Spleen (tissue), 13 donors: Measurements from ENCODE around the gene MUC20. TPM values are rescaled to one million over a fixed set of nuclear protein-coding genes. Genes with fewer than 3 reads are reported as not detected.
"Not testable (repeated sequence)": the region's sequence is repeated elsewhere in the genome, so short reads cannot be mapped to it uniquely, and the experiment has no call there.

Source experiments
- DNase-seq: peaks from one replicate; pipeline ENCODE4 v3.0.0-alpha.2; 2020
- H3K27ac ChIP-seq, 8 donors: fragments of 200-600 bp; sonication (generic) in 7 of 8; 1 replicate in 4 of 8; 2 replicates in 4 of 8; pipeline versions ENCODE4 v1.5.0 to v1.8.0; 2016 to 2021; ENCODE audit warnings: inconsistent platforms in 4 of 8, mild to moderate bottlenecking in 4 of 8, moderate library complexity in 1 of 8
- H3K27me3 ChIP-seq, 7 donors: fragments of 200-600 bp; sonication (generic) in 6 of 7; replicated peaks in 1 of 7; 1 replicate in 4 of 7; 2 replicates in 3 of 7; pipeline versions ENCODE4 v1.5.0 to v1.8.0; 2016 to 2021; ENCODE audit warnings: inconsistent platforms in 3 of 7, mild to moderate bottlenecking in 1 of 7
- H3K36me3 ChIP-seq, 6 donors: fragments of 200-600 bp; sonication (generic) in 5 of 6; 1 replicate in 4 of 6; 2 replicates in 2 of 6; pipeline versions ENCODE4 v1.5.0 to v1.8.0; 2016 to 2021; ENCODE audit warnings: inconsistent platforms in 2 of 6
- H3K4me1 ChIP-seq, 6 donors: fragments of 200-600 bp; sonication (generic) in 5 of 6; 1 replicate in 3 of 6; 2 replicates in 3 of 6; pipeline versions ENCODE4 v1.5.0 to v1.8.0; 2016 to 2021; ENCODE audit warnings: inconsistent platforms in 3 of 6
- H3K4me3 ChIP-seq, 8 donors: fragments of 200-600 bp; sonication (generic) in 7 of 8; 1 replicate in 4 of 8; 2 replicates in 4 of 8; pipeline versions ENCODE4 v1.5.0 to v1.8.0; 2016 to 2021; ENCODE audit warnings: inconsistent platforms in 4 of 8, mild to moderate bottlenecking in 4 of 8, moderate library complexity in 2 of 8
- H3K9me3 ChIP-seq, 8 donors: fragments of 200-600 bp; sonication (generic) in 7 of 8; 1 replicate in 4 of 8; 2 replicates in 4 of 8; pipeline versions ENCODE4 v1.5.0 to v1.8.0; 2016 to 2021; ENCODE audit warnings: inconsistent platforms in 4 of 8
- WGBS, 5 donors: extraction: QIAGEN DNeasy Blood & Tissue Kit in 3 of 5; methylation state at CpG; one replicate each; pipeline versions ENCODE4 v1.1.5 to v1.1.7; 2013 to 2018; 5-methylcytosine and 5-hydroxymethylcytosine counted together
- intact Hi-C: fragments of 100-400 bp; cut with DNase I; formaldehyde crosslinking; loops from one replicate; pipeline ENCODE4 v1.15.0; 2023; ENCODE audit warnings: low total_unique reads
- long read RNA-seq, 2 donors: transcript quantifications; one replicate each; lab custom pipeline, GENCODE V29; 2026
- polyA plus RNA-seq, 3 donors: library from polyadenylated mRNA; stranded (reverse); fragments of 200-250 nt; gene quantifications; one replicate each; pipeline ENCODE4 v1.2.1, GENCODE V29; 2013
- total RNA-seq, 7 donors: library from RNA; depleted of rRNA in 3 of 7; stranded (reverse); fragments of >200 nt in 3 of 7; fragmentation: NEBNext Ultra II Directional in 4 of 7; extraction: Animal tissue kit (Norgen Biotek cat#: 25700) in 4 of 7; gene quantifications; one replicate each; pipeline versions ENCODE4 v1.1.0 to v1.2.1, GENCODE V29; 2016 to 2021
- donor health status: healthy with polysubstance abuse.
- donor health status: DM: no; HTN: no; CAD: no; lungs with moderate emphysema.
- donor health status: DM: no; HTN: no; CAD: no.
- donor health status: Bipolar disorder and iron deficiency.
- donor health status: healthy.
- donor health status: DM: no; HTN: no; CAD: no.
- donor health status: DM: yes; HTN: yes; CAD: no.

The MUC20 gene
- 10 to 100 TPM in 1 of 7 donors, 1 to 10 TPM in 6; 1.8 to 13.6 (median 3.2) TPM for total RNA-seq
- 1 to 10 TPM in 2 of 3 donors, under 1 TPM in 1; 0.38 to 5.4 (median 3.3) TPM for polyA plus RNA-seq
- long read RNA-seq, donor 1, partial matches to known transcripts = 0 of 1 reads
- long read RNA-seq, donor 1, other reads (novel, unspliced or antisense) = 0 of 1 reads
- long read RNA-seq, donor 2, partial matches to known transcripts = 0 of 1 reads
- long read RNA-seq, donor 2, other reads (novel, unspliced or antisense) = 0 of 1 reads

- H3K36me3 ChIP-seq, intact Hi-C loops, H3K4me3 ChIP-seq, H3K4me1 ChIP-seq, H3K27ac ChIP-seq, H3K9me3 ChIP-seq, DNase-seq, H3K27me3 ChIP-seq: not testable (repeated sequence)
- WGBS, 5 donors = 56 to 75% (median 72%) methylated on average over 5 to 14 of the region's 16 CpGs
Measured at GRCh38 chr3:195720831-195721506, at the start of gene MUC20. Gene MUC20, plus strand, starts transcription at chr3:195720978. Its CDS starts 30 bp downstream, at chr3:195721008.

DNA sequence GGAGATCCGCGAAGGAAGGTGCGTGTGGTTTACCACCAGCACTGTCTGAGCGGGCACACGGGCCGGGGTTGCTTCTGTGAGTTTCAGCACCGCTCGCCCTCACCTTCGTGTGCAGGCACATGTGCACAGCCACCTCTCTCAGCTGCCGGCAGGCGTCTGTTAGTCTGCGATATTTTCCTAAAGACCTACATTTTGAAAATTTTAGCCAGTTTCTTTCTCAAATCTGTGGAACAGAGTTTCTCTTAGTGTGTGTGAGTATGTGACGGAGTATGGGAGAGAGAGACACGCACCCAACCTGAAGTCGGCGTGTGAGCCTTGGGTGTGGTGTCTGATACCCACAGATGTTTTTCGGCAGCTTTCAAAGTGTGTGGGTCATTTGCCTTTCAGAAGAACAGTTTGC, 49.5 kb upstream of the MUC20 start:
- peaks cover 0 to 86% (median 49%) of the 10 kb centered on the region in 6 donors for H3K36me3 ChIP-seq
- DNase-seq, H3K4me3 ChIP-seq, H3K27ac ChIP-seq, H3K27me3 ChIP-seq, H3K4me1 ChIP-seq, H3K9me3 ChIP-seq, intact Hi-C loops: not testable (repeated sequence)
- WGBS, 5 donors = 84 to 99% (median 95%) methylated on average over 5 to 17 of the region's 17 CpGs

DNA sequence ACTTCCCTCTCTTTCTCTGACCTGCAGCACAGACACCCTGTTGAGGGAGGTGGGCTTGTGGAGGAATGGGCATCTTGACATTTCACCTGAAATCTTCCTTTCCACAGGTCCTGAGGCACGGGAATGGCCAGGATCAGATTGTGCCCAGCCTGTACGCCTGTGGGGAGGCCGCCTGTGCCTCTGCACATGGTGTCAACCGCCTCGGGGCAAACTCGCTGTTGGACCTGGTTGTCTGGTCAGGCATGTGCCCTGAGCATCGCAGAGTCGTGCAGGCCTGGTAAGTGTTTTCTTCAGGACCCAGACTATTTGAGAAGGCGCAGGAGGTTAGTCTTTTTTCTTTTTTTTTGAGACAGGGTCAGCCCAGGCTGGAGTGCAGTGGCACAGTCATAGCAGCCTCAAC, 47.1 kb upstream of the MUC20 start:
- intact Hi-C loops, H3K27me3 ChIP-seq, DNase-seq, H3K4me3 ChIP-seq, H3K4me1 ChIP-seq, H3K27ac ChIP-seq, H3K9me3 ChIP-seq: not testable (repeated sequence)
- peaks cover 0 to 98% (median 50%) of the 10 kb centered on the region in 6 donors for H3K36me3 ChIP-seq
- WGBS, 5 donors = 96 to 100% (median 100%) methylated on average over 1 to 9 of the region's 9 CpGs

GRCh38 chr3:195678391-195679015, 42.3 kb upstream of the MUC20 start:
- DNase-seq, H3K4me3 ChIP-seq, H3K9me3 ChIP-seq, H3K27me3 ChIP-seq, H3K4me1 ChIP-seq, intact Hi-C loops, H3K27ac ChIP-seq: not testable (repeated sequence)
- peaks cover 1 to 88% (median 46%) of the 10 kb centered on the region in 6 donors for H3K36me3 ChIP-seq
- WGBS, 5 donors = 87 to 100% (median 91%) methylated on average over 8 to 15 of the region's 15 CpGs

DNA sequence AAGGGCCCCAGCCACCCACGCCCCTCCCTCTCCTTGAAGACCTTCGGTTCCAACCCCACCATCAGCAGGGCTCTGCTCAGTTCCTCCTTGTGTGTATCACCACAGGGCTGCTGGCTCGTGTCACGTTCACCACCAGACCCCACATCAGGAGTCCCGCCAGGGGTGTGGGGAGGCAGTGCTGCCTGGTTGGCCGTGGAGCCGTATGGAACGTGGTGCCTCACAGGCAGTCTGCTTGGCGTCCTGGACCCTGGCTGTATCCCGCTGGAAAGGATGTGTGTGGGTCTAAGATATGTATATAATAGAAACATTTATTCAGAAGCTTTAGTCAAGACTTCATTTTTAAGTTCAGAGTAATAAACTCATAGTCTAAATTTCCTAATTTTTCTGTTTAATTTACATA, 40.1 kb upstream of the MUC20 start:
- H3K4me1 ChIP-seq = not testable (repeated sequence)

DNA sequence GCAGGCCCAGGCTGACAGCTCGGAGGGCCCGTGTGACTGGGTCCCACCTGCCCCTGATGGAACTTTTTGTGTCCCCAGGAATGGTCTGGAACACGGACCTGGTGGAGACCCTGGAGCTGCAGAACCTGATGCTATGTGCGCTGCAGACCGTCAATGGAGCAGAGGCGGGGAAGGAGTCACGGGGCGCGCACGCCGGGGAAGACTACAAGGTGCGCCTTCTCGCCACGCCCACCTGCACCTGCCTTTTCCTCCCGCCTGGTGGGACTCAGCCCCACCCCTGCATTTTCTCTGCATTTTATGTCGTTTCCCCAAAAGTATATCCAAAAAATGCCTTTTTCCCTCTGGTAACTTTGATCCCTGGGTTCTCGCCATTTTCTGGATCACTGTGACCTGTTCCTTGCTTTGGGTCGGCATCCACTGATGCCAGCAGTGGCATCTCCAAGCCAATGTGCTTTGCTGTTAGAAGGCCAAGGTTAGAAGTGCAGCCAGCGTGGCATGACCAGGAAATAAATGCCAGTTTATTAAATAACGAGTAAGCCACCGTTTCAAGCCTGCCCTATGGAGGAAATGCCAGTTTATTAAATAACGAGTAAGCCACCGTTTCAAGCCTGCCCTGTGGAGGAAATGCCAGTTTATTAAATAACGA, 39.2 kb upstream of the MUC20 start:
- H3K36me3 ChIP-seq = peaks cover 9 to 87% (median 40%) of the 10 kb centered on the region in 6 donors
- intact Hi-C loops, H3K27me3 ChIP-seq, H3K9me3 ChIP-seq, H3K27ac ChIP-seq, DNase-seq, H3K4me1 ChIP-seq, H3K4me3 ChIP-seq: not testable (repeated sequence)
- 66 to 89% (median 77%) methylated on average over 4 to 6 of the region's 24 CpGs for WGBS, 5 donors

More for the DNA sequence above, 40.1 kb upstream of the MUC20 start:
- DNase-seq, H3K27me3 ChIP-seq, intact Hi-C loops, H3K4me3 ChIP-seq, H3K9me3 ChIP-seq, H3K27ac ChIP-seq: not testable (repeated sequence)
- H3K36me3 ChIP-seq = peaks cover 9 to 86% (median 39%) of the 10 kb centered on the region in 6 donors
- WGBS, 5 donors = 79 to 94% (median 88%) methylated on average over 4 to 8 of the region's 10 CpGs

GRCh38 chr3:195682104-195682742, 38.6 kb upstream of the MUC20 start:
- intact Hi-C loops, H3K27ac ChIP-seq, H3K9me3 ChIP-seq, DNase-seq, H3K4me3 ChIP-seq, H3K4me1 ChIP-seq, H3K27me3 ChIP-seq: not testable (repeated sequence)
- H3K36me3 ChIP-seq = peaks cover 9 to 85% (median 37%) of the 10 kb centered on the region in 6 donors
- 70 to 76% (median 74%) methylated on average over 11 to 13 of the region's 13 CpGs for WGBS, 5 donors

DNA sequence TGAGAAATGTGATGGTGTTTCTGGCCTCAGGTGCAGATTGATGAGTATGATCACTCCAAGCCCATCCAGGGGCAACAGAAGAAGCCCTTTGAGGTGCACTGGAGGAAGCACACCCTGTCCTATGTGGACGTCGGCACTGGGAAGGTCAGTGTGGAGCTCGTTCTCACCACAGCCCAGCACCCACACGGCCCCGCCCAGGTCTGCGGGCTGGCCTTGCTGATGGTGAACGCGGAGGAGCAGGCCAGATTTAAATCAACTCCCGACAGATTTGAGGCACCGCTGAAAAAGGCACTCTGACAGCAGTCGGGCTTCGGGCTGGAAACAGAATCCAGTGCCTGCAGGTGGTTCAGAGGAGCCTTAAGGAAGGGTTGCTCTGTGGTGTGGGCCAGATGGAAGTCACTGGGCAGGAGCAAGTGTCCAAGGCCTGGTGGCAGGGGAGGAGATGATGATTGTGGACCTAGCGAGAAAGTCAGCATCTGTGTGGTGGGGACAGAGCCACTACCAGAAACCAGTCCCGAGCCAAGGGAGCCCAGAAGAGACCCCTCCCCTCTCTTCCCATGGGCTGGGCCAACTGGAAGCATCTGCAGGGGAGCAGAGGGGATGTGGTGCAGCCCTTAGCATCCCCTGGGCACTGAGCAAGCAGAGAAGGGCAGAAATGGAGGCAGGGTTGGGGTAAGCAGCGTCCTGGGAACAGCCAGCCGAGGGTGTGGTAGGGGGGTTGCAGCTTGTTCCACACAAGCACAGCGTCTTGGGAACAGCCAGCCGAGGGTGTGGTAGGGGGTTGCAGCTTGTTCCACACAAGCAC, 36.9 kb upstream of the MUC20 start:
- H3K36me3 ChIP-seq = peaks cover 7 to 77% (median 34%) of the 10 kb centered on the region in 6 donors

GRCh38 chr3:195684527-195685257, 36.1 kb upstream of the MUC20 start:
- DNase-seq, H3K27ac ChIP-seq, H3K4me3 ChIP-seq, H3K9me3 ChIP-seq, H3K27me3 ChIP-seq, intact Hi-C loops: not testable (repeated sequence)
- H3K4me1 ChIP-seq = peaks cover 0 to 10% (median 9%) of the 10 kb centered on the region in 6 donors
- whole genome bisulfite sequencing, 5 donors = 64 to 90% (median 87%) methylated on average over 6 to 10 of the region's 10 CpGs
- H3K36me3 ChIP-seq = peaks cover 7 to 77% (median 39%) of the 10 kb centered on the region in 6 donors

More for the DNA sequence above, 36.9 kb upstream of the MUC20 start:
- H3K27ac ChIP-seq, intact Hi-C loops, DNase-seq, H3K9me3 ChIP-seq, H3K27me3 ChIP-seq, H3K4me3 ChIP-seq, H3K4me1 ChIP-seq: not testable (repeated sequence)
- WGBS, 5 donors = 85 to 94% (median 89%) methylated on average over 18 of the region's 18 CpGs
